GM23338 (cell line): ENCODE measurements around the gene TRIM37. TPM values are rescaled to one million over a fixed set of nuclear protein-coding genes. Genes with fewer than 3 reads are reported as not detected.

Experiments
- ATAC-seq: fragments of 200-7000 bp; cut with Tn5 transposase; 3 replicates; pipeline ENCODE4 v1.9.1; 2020
- DNase-seq: peaks from one replicate; pipeline ENCODE4 v3.0.0-alpha.2; 2015; ENCODE audit warnings: low spot score
- H2AFZ ChIP-seq: fragments of 200-600 bp; sonication (generic); 2 replicates; pipeline ENCODE4 v1.8.0; 2016; ENCODE audit warnings: antibody characterized with exemption, mild to moderate bottlenecking, moderate library complexity
- H3F3A ChIP-seq: fragments of 200-600 bp; sonication (generic); replicated peaks from 2 replicates; pipeline ENCODE4 v1.8.0; 2017; ENCODE audit warnings: antibody characterized with exemption, mixed run types, low read depth
- H3K27ac ChIP-seq: fragments of 200-600 bp; sonication (generic); 2 replicates; pipeline ENCODE4 v1.6.1; 2016; ENCODE audit warnings: low read depth
- H3K27me3 ChIP-seq: fragments of 200-600 bp; sonication (generic); 2 replicates; pipeline ENCODE4 v1.8.0; 2016; ENCODE audit warnings: mild to moderate bottlenecking, mixed run types, moderate library complexity; ENCODE audit not compliant: insufficient read depth
- H3K36me3 ChIP-seq: fragments of 200-600 bp; sonication (generic); 2 replicates; pipeline ENCODE4 v1.8.0; 2016; ENCODE audit warnings: mild to moderate bottlenecking; ENCODE audit not compliant: insufficient read depth
- H3K4me1 ChIP-seq: fragments of 200-600 bp; sonication (generic); 2 replicates; pipeline ENCODE4 v1.8.0; 2016; ENCODE audit warnings: mild to moderate bottlenecking, moderate library complexity; ENCODE audit not compliant: insufficient read depth
- H3K4me2 ChIP-seq: fragments of 200-600 bp; sonication (generic); 2 replicates; pipeline ENCODE4 v1.7.1; 2017; ENCODE audit warnings: mixed run types
- H3K4me3 ChIP-seq: fragments of 200-600 bp; sonication (generic); 2 replicates; pipeline ENCODE4 v1.6.1; 2016; ENCODE audit warnings: mixed run types
- H3K79me2 ChIP-seq: fragments of 200-600 bp; sonication (generic); replicated peaks from 2 replicates; pipeline ENCODE4 v1.8.0; 2017; ENCODE audit warnings: mild to moderate bottlenecking; ENCODE audit not compliant: insufficient read depth
- H3K9me2 ChIP-seq: fragments of 200-600 bp; sonication (generic); 2 replicates; pipeline ENCODE4 v1.8.0; 2017; ENCODE audit not compliant: insufficient read depth
- H4K20me1 ChIP-seq: fragments of 200-600 bp; sonication (generic); replicated peaks from 2 replicates; pipeline ENCODE4 v1.8.0; 2017; ENCODE audit warnings: mild to moderate bottlenecking; ENCODE audit not compliant: insufficient read depth
- H3K27ac Mint-ChIP-seq: 2 replicates; pipeline ENCODE4 v1.8.0; 2020; ENCODE audit warnings: inconsistent platforms, mild to moderate bottlenecking, moderate library complexity, mixed read lengths
- H3K27me3 Mint-ChIP-seq: 3 replicates; pipeline ENCODE4 v1.8.0; 2022; ENCODE audit warnings: low read depth, mild to moderate bottlenecking, moderate library complexity, mixed read lengths, inconsistent platforms; ENCODE audit not compliant: insufficient read depth, poor library complexity
- H3K36me3 Mint-ChIP-seq: 3 replicates; pipeline ENCODE4 v1.8.0; 2021; ENCODE audit warnings: low read depth, mild to moderate bottlenecking, inconsistent platforms, moderate library complexity, mixed read lengths
- H3K4me1 Mint-ChIP-seq: 3 replicates; pipeline ENCODE4 v1.8.0; 2020; ENCODE audit warnings: mild to moderate bottlenecking, inconsistent platforms, mixed read lengths
- H3K4me3 Mint-ChIP-seq: 3 replicates; pipeline ENCODE4 v1.8.0; 2021; ENCODE audit warnings: moderate library complexity, mild to moderate bottlenecking, inconsistent platforms, mixed read lengths
- H3K9me3 Mint-ChIP-seq: 3 replicates; pipeline ENCODE4 v1.8.0; 2020; ENCODE audit warnings: moderate library complexity, mild to moderate bottlenecking, inconsistent platforms, mixed read lengths
- CREB1 ChIP-seq: fragments of 250-450 bp; sonication (Bioruptor Pico); IDR thresholded peaks from 2 replicates; pipeline ENCODE4 v1.5.0; 2020; ENCODE audit warnings: low read depth, mild to moderate bottlenecking, moderate library complexity
- ETS1 ChIP-seq: IDR thresholded peaks from 2 replicates; pipeline ENCODE4 v1.6.1; 2016; ENCODE audit warnings: antibody characterized with exemption
- EZH2phosphoT487 ChIP-seq: fragments of 200-600 bp; sonication (generic); IDR thresholded peaks from one replicate; pipeline ENCODE4 v1.8.1; 2018; ENCODE audit warnings: antibody characterized with exemption; ENCODE audit not compliant: unreplicated experiment
- JUNB ChIP-seq: IDR thresholded peaks from one replicate; pipeline ENCODE4 v1.6.1; 2016; ENCODE audit warnings: antibody characterized with exemption; ENCODE audit not compliant: unreplicated experiment
- NANOG ChIP-seq: IDR thresholded peaks from 2 replicates; pipeline ENCODE4 v1.6.1; 2016; ENCODE audit warnings: antibody characterized with exemption, borderline replicate concordance
- POLR2AphosphoS5 ChIP-seq: IDR thresholded peaks from 2 replicates; pipeline ENCODE4 v1.6.1; 2016; ENCODE audit warnings: antibody characterized with exemption, low read depth
- REST ChIP-seq: IDR thresholded peaks from one replicate; pipeline ENCODE4 v1.6.1; 2018; ENCODE audit warnings: antibody characterized with exemption; ENCODE audit not compliant: unreplicated experiment
- ZNF114 ChIP-seq: fragments of 250-450 bp; sonication (Bioruptor Pico); IDR thresholded peaks from 2 replicates; pipeline ENCODE4 v1.5.0; 2020; ENCODE audit warnings: mild to moderate bottlenecking, moderate library complexity
- polyA plus RNA-seq: library from polyadenylated mRNA; unstranded; fragments of >200 nt; fragmentation: Nextera tagmentation; extraction: Ambion mirVana; gene quantifications from 2 replicates; pipeline ENCODE4 v1.2.1, GENCODE V29; 2016
- total RNA-seq: library from RNA; depleted of rRNA; stranded (reverse); fragments of >200 nt; shearing (Covaris generic); gene quantifications from 2 replicates; pipeline ENCODE4 v1.2.3, GENCODE V29; 2014
- TF ChIP-seq, protein P1 (sequence below), 2 experiments: fragments of 200-600 bp in 1 of 2; sonication (generic) in 1 of 2; conservative IDR thresholded peaks; 2 replicates each; pipeline versions ENCODE4 v1.5.1 to v1.6.1; 2016 to 2017; ENCODE audit warnings: antibody characterized with exemption in 2 of 2, low read depth in 2 of 2, mild to moderate bottlenecking in 2 of 2, moderate library complexity in 1 of 2

TRIM37 gene
- total and polyA plus RNA-seq, 2 experiments from 2014 or later: 61.1 to 71.2 TPM

GRCh38 chr17:59131131-59131530 lies 24.5 kb upstream of the TRIM37 start (continued):
- TF ChIP-seq, protein P1, sequence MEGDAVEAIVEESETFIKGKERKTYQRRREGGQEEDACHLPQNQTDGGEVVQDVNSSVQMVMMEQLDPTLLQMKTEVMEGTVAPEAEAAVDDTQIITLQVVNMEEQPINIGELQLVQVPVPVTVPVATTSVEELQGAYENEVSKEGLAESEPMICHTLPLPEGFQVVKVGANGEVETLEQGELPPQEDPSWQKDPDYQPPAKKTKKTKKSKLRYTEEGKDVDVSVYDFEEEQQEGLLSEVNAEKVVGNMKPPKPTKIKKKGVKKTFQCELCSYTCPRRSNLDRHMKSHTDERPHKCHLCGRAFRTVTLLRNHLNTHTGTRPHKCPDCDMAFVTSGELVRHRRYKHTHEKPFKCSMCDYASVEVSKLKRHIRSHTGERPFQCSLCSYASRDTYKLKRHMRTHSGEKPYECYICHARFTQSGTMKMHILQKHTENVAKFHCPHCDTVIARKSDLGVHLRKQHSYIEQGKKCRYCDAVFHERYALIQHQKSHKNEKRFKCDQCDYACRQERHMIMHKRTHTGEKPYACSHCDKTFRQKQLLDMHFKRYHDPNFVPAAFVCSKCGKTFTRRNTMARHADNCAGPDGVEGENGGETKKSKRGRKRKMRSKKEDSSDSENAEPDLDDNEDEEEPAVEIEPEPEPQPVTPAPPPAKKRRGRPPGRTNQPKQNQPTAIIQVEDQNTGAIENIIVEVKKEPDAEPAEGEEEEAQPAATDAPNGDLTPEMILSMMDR (conservative IDR thresholded peaks at IDR 0.05; ENCODE audit: low read depth in 2 of 2): no peak
- no peak for TF ChIP-seq CREB1 (CRISPR knock-in tag)
- TF ChIP-seq NANOG: no peak
- no peak for TF ChIP-seq EZH2phosphoT487
- TF ChIP-seq POLR2AphosphoS5: no peak
- TF ChIP-seq REST: no peak
- no peak for TF ChIP-seq JUNB

DNA sequence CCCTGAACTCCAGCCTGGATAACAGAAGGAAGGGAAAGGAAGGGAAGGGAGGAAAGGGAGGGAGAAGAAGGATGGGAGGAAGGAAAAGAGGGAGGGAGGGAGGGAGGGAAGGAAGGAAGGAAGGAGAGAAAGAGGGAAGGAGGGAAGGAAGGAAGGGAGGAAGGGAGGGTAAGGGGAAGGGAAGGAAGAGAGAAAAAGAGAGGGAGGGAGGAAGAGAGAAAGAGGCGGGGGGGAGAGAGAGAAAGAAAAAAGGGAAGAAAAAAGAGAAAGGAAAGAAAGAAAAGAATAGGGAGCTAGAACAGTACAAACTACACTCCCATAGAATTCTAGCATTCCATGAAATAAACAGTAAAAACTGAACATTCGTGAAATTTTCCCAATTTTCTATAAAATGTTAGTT lies 23.1 kb upstream of the TRIM37 start:
- Mint-ChIP-seq H3K27me3 (no peaks in the 10 kb centered on the region), H3K36me3 (peaks cover 29% of the 10 kb centered on the region), H3K27ac (no peak overlapping the region), H3K4me1 (no peaks in the 10 kb centered on the region), H3K4me3 (no peak overlapping the region), H3K9me3 (no peaks in the 10 kb centered on the region)
- Histone ChIP-seq H2AFZ (no peak overlapping the region), H3K79me2 (peaks cover 68% of the 10 kb centered on the region), H3K9me2 (no peaks in the 10 kb centered on the region), H3K36me3 (peaks cover 12% of the 10 kb centered on the region; the same call in 1 of the 2 replicates), H4K20me1 (peaks cover 25% of the 10 kb centered on the region), H3F3A (no peaks in the 10 kb centered on the region), H3K4me2 (no peak overlapping the region), H3K4me1 (no peaks in the 10 kb centered on the region), H3K4me3 (no peak overlapping the region), H3K27me3 (no peaks in the 10 kb centered on the region), H3K27ac (no peak overlapping the region)
- ATAC-seq (no peak), DNase-seq (no peak)
- TF ChIP-seq NANOG (no peak), ZNF114 (no peak), CREB1 (CRISPR knock-in tag) (no peak), EZH2phosphoT487 (no peak), REST (no peak), ETS1 (no peak)
